SH-SY5Y (cell line): ENCODE data around the gene PPEF1.

Experiments used
- GATA2 ChIP-seq: IDR thresholded peaks from 2 replicates; pipeline ENCODE4 v1.6.1; 2011; ENCODE audit warnings: mild to moderate bottlenecking, low read depth, low read length
- GATA3 ChIP-seq: IDR thresholded peaks from 2 replicates; pipeline ENCODE4 v1.6.1; 2011; ENCODE audit warnings: low read depth, mild to moderate bottlenecking, low read length, moderate library complexity

DNA sequence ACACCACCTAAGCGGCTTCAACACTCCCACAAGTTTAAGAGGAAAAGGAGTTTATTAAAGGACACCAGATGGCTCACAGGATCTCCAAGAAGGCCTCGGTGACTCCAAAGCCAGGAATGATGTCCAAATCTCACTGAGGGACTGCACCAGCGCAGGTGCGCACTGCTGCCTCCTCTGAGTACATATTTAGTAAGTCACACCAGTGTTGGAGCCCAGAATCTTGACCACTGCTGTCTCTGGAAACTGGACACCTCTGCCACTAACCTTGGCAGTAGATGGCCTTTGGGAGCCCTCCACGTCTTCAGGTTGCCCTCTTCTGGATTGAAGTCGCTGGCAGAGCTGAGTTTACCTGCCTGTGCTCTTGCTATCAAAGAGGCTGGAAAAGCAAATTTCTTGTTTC, 25.4 kb upstream of the PPEF1 start:
- TF ChIP-seq GATA2, result no peak
- TF ChIP-seq GATA3, result no peak
